Hypothalamus (tissue), 51 donors: ENCODE data around the gene FXYD3.

Experiments
- DNase-seq, 51 donors: peaks; one replicate each; lab custom pipeline; 2025; lab: John Stamatoyannopoulos, UW

The FXYD3 gene

DNA sequence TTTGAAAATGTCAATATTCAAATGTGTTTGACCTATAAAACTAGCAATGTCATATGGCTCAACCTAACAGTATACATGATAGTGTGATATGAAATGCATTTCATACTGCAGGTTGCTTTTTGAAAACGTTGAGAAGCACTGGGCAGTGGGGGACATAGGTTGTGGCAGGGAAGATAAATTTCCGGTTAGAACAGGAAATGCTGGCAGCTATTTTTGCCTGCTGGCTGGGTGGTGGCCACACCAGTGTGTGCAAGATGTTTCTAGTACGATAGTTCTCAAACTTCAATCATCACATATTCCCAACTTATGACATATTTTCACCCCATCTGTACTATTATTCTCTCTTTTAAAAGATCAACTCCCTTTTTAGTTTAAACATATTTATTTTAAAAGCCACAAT, 56.1 kb downstream of the FXYD3 start:
- DNase-seq: no peak
